GM23338 (cell line): ENCODE measurements around the gene ROBO1.

Experiments used
- CREB1 ChIP-seq: fragments of 250-450 bp; sonication (Bioruptor Pico); IDR thresholded peaks from 2 replicates; pipeline ENCODE4 v1.5.0; 2020; ENCODE audit warnings: low read depth, mild to moderate bottlenecking, moderate library complexity
- CTCF ChIP-seq, 2 experiments: fragments of 200-600 bp in 1 of 2; sonication (generic) in 1 of 2; conservative IDR thresholded peaks; 2 replicates each; pipeline versions ENCODE4 v1.5.1 to v1.6.1; 2016 to 2017; ENCODE audit warnings: antibody characterized with exemption in 2 of 2, low read depth in 2 of 2, mild to moderate bottlenecking in 2 of 2, moderate library complexity in 1 of 2
- EZH2 ChIP-seq: fragments of 200-600 bp; sonication (generic); IDR thresholded peaks from one replicate; pipeline ENCODE4 v1.8.0; 2017; ENCODE audit warnings: antibody characterized with exemption, mild to moderate bottlenecking, low read depth; ENCODE audit not compliant: unreplicated experiment
- EZH2phosphoT487 ChIP-seq: fragments of 200-600 bp; sonication (generic); IDR thresholded peaks from one replicate; pipeline ENCODE4 v1.8.1; 2018; ENCODE audit warnings: antibody characterized with exemption; ENCODE audit not compliant: unreplicated experiment
- JUNB ChIP-seq: IDR thresholded peaks from one replicate; pipeline ENCODE4 v1.6.1; 2016; ENCODE audit warnings: antibody characterized with exemption; ENCODE audit not compliant: unreplicated experiment
- POLR2AphosphoS5 ChIP-seq: IDR thresholded peaks from 2 replicates; pipeline ENCODE4 v1.6.1; 2016; ENCODE audit warnings: antibody characterized with exemption, low read depth
- STAT1 ChIP-seq: IDR thresholded peaks from one replicate; pipeline ENCODE4 v1.6.1; 2016; ENCODE audit warnings: antibody characterized with exemption; ENCODE audit not compliant: unreplicated experiment
- ZNF331 ChIP-seq: fragments of 250-450 bp; sonication (Bioruptor Pico); IDR thresholded peaks from 2 replicates; pipeline ENCODE4 v1.5.0; 2020; ENCODE audit warnings: low read depth, mild to moderate bottlenecking, moderate library complexity
- TF ChIP-seq, protein P1 (sequence below): IDR thresholded peaks from one replicate; pipeline ENCODE4 v1.6.1; 2018; ENCODE audit warnings: antibody characterized with exemption; ENCODE audit not compliant: unreplicated experiment
- TF ChIP-seq, protein P2 (sequence below): IDR thresholded peaks from 2 replicates; pipeline ENCODE4 v1.6.1; 2016; ENCODE audit warnings: antibody characterized with exemption

DNA sequence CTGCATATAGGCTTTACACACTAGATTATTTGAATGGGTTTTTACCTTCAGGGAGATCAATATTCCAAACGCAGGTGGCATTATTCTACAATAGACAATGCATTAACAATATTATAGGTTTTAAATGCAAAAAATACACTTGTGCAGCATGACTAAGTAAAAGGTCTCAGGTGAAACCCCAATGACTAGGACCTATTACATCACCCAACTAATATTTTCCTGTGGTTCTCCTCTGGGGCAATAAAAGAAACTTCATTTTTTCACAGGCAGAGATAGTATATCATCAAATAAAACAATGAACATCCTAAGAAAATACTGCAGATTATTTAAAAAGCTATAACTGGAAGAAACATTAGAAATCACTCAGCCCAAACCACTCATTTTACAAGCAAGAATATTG is 375.3 kb downstream of the ROBO1 start:
- TF ChIP-seq EZH2phosphoT487 (no peak), CTCF (conservative IDR thresholded peaks at IDR 0.05; ENCODE audit: low read depth in 2 of 2) (no peak), JUNB (no peak), EZH2 (no peak), STAT1 (no peak), POLR2AphosphoS5 (no peak), ZNF331 (CRISPR knock-in tag) (no peak), CREB1 (CRISPR knock-in tag) (no peak)
- TF ChIP-seq, protein P1, sequence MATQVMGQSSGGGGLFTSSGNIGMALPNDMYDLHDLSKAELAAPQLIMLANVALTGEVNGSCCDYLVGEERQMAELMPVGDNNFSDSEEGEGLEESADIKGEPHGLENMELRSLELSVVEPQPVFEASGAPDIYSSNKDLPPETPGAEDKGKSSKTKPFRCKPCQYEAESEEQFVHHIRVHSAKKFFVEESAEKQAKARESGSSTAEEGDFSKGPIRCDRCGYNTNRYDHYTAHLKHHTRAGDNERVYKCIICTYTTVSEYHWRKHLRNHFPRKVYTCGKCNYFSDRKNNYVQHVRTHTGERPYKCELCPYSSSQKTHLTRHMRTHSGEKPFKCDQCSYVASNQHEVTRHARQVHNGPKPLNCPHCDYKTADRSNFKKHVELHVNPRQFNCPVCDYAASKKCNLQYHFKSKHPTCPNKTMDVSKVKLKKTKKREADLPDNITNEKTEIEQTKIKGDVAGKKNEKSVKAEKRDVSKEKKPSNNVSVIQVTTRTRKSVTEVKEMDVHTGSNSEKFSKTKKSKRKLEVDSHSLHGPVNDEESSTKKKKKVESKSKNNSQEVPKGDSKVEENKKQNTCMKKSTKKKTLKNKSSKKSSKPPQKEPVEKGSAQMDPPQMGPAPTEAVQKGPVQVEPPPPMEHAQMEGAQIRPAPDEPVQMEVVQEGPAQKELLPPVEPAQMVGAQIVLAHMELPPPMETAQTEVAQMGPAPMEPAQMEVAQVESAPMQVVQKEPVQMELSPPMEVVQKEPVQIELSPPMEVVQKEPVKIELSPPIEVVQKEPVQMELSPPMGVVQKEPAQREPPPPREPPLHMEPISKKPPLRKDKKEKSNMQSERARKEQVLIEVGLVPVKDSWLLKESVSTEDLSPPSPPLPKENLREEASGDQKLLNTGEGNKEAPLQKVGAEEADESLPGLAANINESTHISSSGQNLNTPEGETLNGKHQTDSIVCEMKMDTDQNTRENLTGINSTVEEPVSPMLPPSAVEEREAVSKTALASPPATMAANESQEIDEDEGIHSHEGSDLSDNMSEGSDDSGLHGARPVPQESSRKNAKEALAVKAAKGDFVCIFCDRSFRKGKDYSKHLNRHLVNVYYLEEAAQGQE = no peak
- TF ChIP-seq, protein P2, sequence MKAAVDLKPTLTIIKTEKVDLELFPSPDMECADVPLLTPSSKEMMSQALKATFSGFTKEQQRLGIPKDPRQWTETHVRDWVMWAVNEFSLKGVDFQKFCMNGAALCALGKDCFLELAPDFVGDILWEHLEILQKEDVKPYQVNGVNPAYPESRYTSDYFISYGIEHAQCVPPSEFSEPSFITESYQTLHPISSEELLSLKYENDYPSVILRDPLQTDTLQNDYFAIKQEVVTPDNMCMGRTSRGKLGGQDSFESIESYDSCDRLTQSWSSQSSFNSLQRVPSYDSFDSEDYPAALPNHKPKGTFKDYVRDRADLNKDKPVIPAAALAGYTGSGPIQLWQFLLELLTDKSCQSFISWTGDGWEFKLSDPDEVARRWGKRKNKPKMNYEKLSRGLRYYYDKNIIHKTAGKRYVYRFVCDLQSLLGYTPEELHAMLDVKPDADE = no peak
